Measurements from ENCODE around the gene DDX1. TPM values are rescaled to one million over a fixed set of nuclear protein-coding genes. Genes with fewer than 3 reads are reported as not detected.

DDX1 gene
- total RNA-seq, 1 experiment from 2014 or later, result 154 TPM

DNA sequence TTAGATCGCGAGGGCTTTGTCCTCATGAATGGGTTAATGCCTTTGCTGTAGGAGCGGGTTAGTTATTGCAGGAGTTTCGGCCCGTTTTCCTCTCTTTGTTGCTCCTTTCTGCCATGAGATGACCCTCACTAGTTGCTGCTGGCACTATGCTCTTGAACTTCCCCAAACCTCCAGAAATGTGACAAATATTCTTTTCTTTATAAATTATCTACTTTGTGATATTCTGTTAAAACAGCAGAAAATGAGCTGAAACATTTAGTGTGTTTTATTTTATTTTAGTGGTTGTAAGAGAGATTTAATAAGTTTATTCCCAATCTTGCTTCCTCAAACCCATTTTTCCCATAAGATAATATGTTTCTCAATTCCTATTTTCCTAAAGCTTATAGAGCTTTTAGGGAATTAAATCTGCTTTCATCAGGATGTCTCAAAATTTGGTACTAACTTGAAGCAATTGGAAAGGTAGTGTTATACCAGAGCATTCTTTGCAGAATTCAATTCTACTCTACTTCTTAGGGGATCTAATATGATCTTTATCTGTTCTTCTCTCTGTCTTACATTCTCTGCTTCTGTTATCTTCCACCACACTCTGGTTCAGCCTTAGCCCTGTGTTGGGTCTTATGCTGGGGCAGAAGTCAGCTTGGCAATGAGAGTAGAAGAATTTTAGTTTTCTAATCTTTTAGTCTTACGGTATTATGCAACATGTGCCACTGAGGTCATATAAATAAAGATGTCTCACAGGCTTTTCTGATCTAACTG lies 23.1 kb downstream of the DDX1 start:
- intact Hi-C loops (cut with micrococcal nuclease; ENCODE audit: unreplicated experiment), result no loop called here

DNA sequence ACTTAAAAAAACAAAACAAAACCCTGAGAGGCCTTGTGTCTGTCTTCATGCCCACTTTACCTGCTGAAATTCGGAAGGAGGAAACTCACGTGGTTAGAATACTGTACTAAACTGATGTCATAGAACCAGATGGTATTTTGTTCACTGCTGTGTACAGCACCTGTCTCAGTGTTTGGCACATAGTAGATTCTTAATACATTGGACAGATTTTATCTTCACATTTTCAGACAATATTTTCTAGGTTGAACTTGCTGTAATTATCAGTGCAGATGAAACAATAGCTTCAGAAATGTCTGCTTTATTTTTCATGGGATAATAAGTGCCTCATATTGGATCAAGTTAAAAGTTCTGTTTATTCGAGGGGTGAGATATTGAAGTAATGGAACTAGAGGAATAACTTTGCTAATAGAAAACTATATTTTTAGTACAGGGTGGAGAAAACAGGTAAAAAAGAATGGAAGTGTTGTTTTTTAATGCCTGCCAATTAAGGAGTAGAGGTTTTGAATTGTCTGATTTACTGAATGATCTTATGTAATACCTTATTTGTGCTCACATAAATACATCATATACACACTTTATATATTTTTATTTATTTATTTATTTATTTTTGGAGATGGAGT lies 23.7 kb downstream of the DDX1 start:
- Histone ChIP-seq H3K27ac (ENCODE audit: low read depth, low read length, poor library complexity, severe bottlenecking) (no peak overlapping the region), H3K27me3 (replicated peaks; ENCODE audit: insufficient read depth, low read depth, low read length, poor library complexity) (no peaks in the 10 kb centered on the region), H3K9me3 (ENCODE audit: low read depth, low read length, poor library complexity, severe bottlenecking) (no peaks in the 10 kb centered on the region), H3K4me3 (ENCODE audit: low read depth, low read length, poor library complexity, severe bottlenecking) (no peak overlapping the region), H3K36me3 (ENCODE audit: insufficient read depth, low read length, poor library complexity, severe bottlenecking) (peaks cover 50% of the 10 kb centered on the region), H3K4me1 (ENCODE audit: insufficient read depth, low read length, poor library complexity, severe bottlenecking) (no peaks in the 10 kb centered on the region)
- intact Hi-C loops (cut with micrococcal nuclease; ENCODE audit: unreplicated experiment), result no loop called here
- DNase-seq (ENCODE audit: low spot score), result no peak
- ChIA-PET POLR2A (ENCODE audit: low non-redundant PET) (no interaction called here), CTCF (no interaction called here)
- no TSS peak for BruUV-seq (replicated peaks)
- no peak for TF ChIP-seq EZH2 (IDR thresholded peaks at IDR 0.05; ENCODE audit: borderline replicate concordance, low read depth, low read length, poor library complexity, severe bottlenecking)
- TF ChIP-seq, protein P1, sequence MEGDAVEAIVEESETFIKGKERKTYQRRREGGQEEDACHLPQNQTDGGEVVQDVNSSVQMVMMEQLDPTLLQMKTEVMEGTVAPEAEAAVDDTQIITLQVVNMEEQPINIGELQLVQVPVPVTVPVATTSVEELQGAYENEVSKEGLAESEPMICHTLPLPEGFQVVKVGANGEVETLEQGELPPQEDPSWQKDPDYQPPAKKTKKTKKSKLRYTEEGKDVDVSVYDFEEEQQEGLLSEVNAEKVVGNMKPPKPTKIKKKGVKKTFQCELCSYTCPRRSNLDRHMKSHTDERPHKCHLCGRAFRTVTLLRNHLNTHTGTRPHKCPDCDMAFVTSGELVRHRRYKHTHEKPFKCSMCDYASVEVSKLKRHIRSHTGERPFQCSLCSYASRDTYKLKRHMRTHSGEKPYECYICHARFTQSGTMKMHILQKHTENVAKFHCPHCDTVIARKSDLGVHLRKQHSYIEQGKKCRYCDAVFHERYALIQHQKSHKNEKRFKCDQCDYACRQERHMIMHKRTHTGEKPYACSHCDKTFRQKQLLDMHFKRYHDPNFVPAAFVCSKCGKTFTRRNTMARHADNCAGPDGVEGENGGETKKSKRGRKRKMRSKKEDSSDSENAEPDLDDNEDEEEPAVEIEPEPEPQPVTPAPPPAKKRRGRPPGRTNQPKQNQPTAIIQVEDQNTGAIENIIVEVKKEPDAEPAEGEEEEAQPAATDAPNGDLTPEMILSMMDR (conservative IDR thresholded peaks at IDR 0.05; ENCODE audit: low read depth, low read length), result no peak

More for the DNA sequence above, 23.1 kb downstream of the DDX1 start:
- Histone ChIP-seq H3K9me3 (ENCODE audit: low read depth, low read length, poor library complexity, severe bottlenecking) (no peaks in the 10 kb centered on the region), H3K27me3 (replicated peaks; ENCODE audit: insufficient read depth, low read depth, low read length, poor library complexity) (no peaks in the 10 kb centered on the region), H3K27ac (ENCODE audit: low read depth, low read length, poor library complexity, severe bottlenecking) (no peak overlapping the region), H3K4me3 (ENCODE audit: low read depth, low read length, poor library complexity, severe bottlenecking) (no peak overlapping the region), H3K36me3 (ENCODE audit: insufficient read depth, low read length, poor library complexity, severe bottlenecking) (peaks cover 47% of the 10 kb centered on the region), H3K4me1 (ENCODE audit: insufficient read depth, low read length, poor library complexity, severe bottlenecking) (no peaks in the 10 kb centered on the region)
- no peak for TF ChIP-seq EZH2 (IDR thresholded peaks at IDR 0.05; ENCODE audit: borderline replicate concordance, low read depth, low read length, poor library complexity, severe bottlenecking)
- TF ChIP-seq, protein P1 (conservative IDR thresholded peaks at IDR 0.05; ENCODE audit: low read depth, low read length), result no peak
- ChIA-PET CTCF (no interaction called here), POLR2A (ENCODE audit: low non-redundant PET) (no interaction called here)
- DNase-seq (ENCODE audit: low spot score), result no peak
- no TSS peak for BruUV-seq (replicated peaks)

DNA sequence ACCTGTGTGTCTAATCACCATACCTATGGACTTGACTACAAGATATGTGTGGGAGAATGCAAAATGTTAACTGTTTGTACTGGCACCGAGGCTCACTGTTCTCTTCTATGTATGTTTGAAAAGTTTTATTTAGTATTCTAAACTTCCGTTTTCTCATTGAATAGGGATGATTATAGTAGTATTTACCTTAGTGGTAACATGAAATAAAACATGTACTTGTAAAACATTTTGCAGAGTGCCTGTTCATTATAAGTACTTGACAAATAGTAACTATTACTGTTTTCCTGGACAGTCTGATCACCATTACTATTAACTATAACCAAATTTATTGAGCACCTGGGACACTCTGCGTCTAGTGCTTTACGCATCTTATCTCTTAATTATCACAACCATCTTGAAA lies 24.8 kb downstream of the DDX1 start:
- peaks cover 61% of the 10 kb centered on the region for H3K36me3 ChIP-seq (ENCODE audit: insufficient read depth, low read length, poor library complexity, severe bottlenecking)
- BruUV-seq (replicated peaks), result no TSS peak
- H3K4me1 ChIP-seq (ENCODE audit: insufficient read depth, low read length, poor library complexity, severe bottlenecking), result no peaks in the 10 kb centered on the region
- H3K27ac ChIP-seq (ENCODE audit: low read depth, low read length, poor library complexity, severe bottlenecking), result no peak overlapping the region
- TF ChIP-seq, protein P1 (conservative IDR thresholded peaks at IDR 0.05; ENCODE audit: low read depth, low read length), result no peak
- no peak for TF ChIP-seq EZH2 (IDR thresholded peaks at IDR 0.05; ENCODE audit: borderline replicate concordance, low read depth, low read length, poor library complexity, severe bottlenecking)
- no peak for DNase-seq (ENCODE audit: low spot score)
- no peak overlapping the region for H3K4me3 ChIP-seq (ENCODE audit: low read depth, low read length, poor library complexity, severe bottlenecking)
- POLR2A ChIA-PET (ENCODE audit: low non-redundant PET), result no interaction called here
- intact Hi-C loops (cut with micrococcal nuclease; ENCODE audit: unreplicated experiment), result no loop called here
- CTCF ChIA-PET, result no interaction called here
- no peaks in the 10 kb centered on the region for H3K9me3 ChIP-seq (ENCODE audit: low read depth, low read length, poor library complexity, severe bottlenecking)
- H3K27me3 ChIP-seq (replicated peaks; ENCODE audit: insufficient read depth, low read depth, low read length, poor library complexity), result no peaks in the 10 kb centered on the region
